A549 (cell line): ENCODE data around the gene HOXA11. TPM values are rescaled to one million over a fixed set of nuclear protein-coding genes. Genes with fewer than 3 reads are reported as not detected.
A peak's percentile ranks its signal among the peaks of the same experiment; 100 is the strongest.

Experiments used
- ATAC-seq, 2 experiments: fragments of 200-7000 bp in 1 of 2; fragments of >200 bp in 1 of 2; cut with Nextera tagmentation in 1 of 2; cut with Tn5 transposase in 1 of 2; 3 replicates each; pipeline versions ENCODE4 v1.8.0 to v1.9.1; 2018 to 2020; ENCODE audit warnings: mild to moderate bottlenecking in 1 of 2, moderate library complexity in 1 of 2
- CTCF ChIA-PET: fragments of 300-600 bp; sonication (Branson Sonifier 250); formaldehyde crosslinking; extraction: SDS; loops from one replicate; lab custom pipeline; 2021; ENCODE audit warnings: antibody characterized with exemption, inconsistent platforms; lab: Yijun Ruan, JAX
- POLR2A ChIA-PET: fragments of 350-600 bp; formaldehyde crosslinking; extraction: SDS; loops from one replicate; lab custom pipeline; 2021; ENCODE audit warnings: antibody characterized with exemption, inconsistent platforms; lab: Yijun Ruan, JAX
- DNase-seq, 2 experiments: peaks; one replicate each; pipeline versions ENCODE4 v3.0.0 to v3.0.0-alpha.2; 2011 to 2016; ENCODE audit warnings: low read depth in 1 of 2, low spot score in 1 of 2
- FAIRE-seq: peaks from 2 replicates; lab custom pipeline; 2011; peaks lifted over from hg19 to GRCh38; lab: Jason Lieb, UNC
- H3K27ac ChIP-seq, 2 experiments: fragments of >200 bp; sonication (Bioruptor Twin); formaldehyde crosslinking; 3 replicates each; pipeline ENCODE4 v1.5.1; 2016 to 2017
- H3K4me1 ChIP-seq: fragments of >200 bp; sonication (Bioruptor Twin); formaldehyde crosslinking; 3 replicates; pipeline ENCODE4 v1.6.1; 2016
- H3K4me2 ChIP-seq: fragments of >200 bp; sonication (Bioruptor Twin); formaldehyde crosslinking; 3 replicates; pipeline ENCODE4 v1.6.1; 2016
- H3K4me3 ChIP-seq: fragments of >200 bp; sonication (Bioruptor Twin); formaldehyde crosslinking; 3 replicates; pipeline ENCODE4 v1.5.1; 2016
- H3K9me3 ChIP-seq: fragments of >200 bp; sonication (Bioruptor Twin); formaldehyde crosslinking; 3 replicates; pipeline ENCODE4 v1.6.1; 2016
- BCL3 ChIP-seq: fragments of >200 bp; sonication (Bioruptor Twin); formaldehyde crosslinking; IDR thresholded peaks from 3 replicates; pipeline ENCODE4 v1.6.1; 2016
- CBX2 ChIP-seq: fragments of 200-600 bp; sonication (generic); IDR thresholded peaks from 2 replicates; pipeline ENCODE4 v1.6.1; 2016; ENCODE audit warnings: low read depth, mild to moderate bottlenecking, borderline replicate concordance
- CEBPB ChIP-seq, 2 experiments: fragments of >200 bp in 1 of 2; sonication (Bioruptor Twin) in 1 of 2; formaldehyde crosslinking in 1 of 2; IDR thresholded peaks; 2 replicates each; pipeline ENCODE4 v1.6.1; 2012 to 2016
- CTCF ChIP-seq: fragments of >200 bp; sonication (Bioruptor Twin); formaldehyde crosslinking; IDR thresholded peaks from 3 replicates; pipeline ENCODE4 v1.5.1; 2016
- EHMT2 ChIP-seq: fragments of 200-600 bp; sonication (generic); IDR thresholded peaks from 2 replicates; pipeline ENCODE4 v1.6.1; 2016; ENCODE audit warnings: antibody characterized with exemption, low read depth, mild to moderate bottlenecking, moderate library complexity
- FOSB ChIP-seq: fragments of 250-450 bp; sonication (Bioruptor Pico); IDR thresholded peaks from 2 replicates; pipeline ENCODE4 v1.5.0; 2020; ENCODE audit warnings: mild to moderate bottlenecking, moderate library complexity
- HDAC2 ChIP-seq: fragments of 200-600 bp; sonication (generic); IDR thresholded peaks from 2 replicates; pipeline ENCODE4 v1.6.1; 2016
- HEYL ChIP-seq: fragments of 250-450 bp; sonication (Bioruptor Pico); IDR thresholded peaks from 2 replicates; pipeline ENCODE4 v1.8.0; 2021; ENCODE audit warnings: mild to moderate bottlenecking, moderate library complexity
- HOXA7 ChIP-seq: fragments of 250-450 bp; sonication (Bioruptor Pico); IDR thresholded peaks from 2 replicates; pipeline ENCODE4 v1.5.0; 2020; ENCODE audit warnings: mild to moderate bottlenecking, moderate library complexity
- HOXB5 ChIP-seq: fragments of 250-450 bp; sonication (Bioruptor Pico); IDR thresholded peaks from 2 replicates; pipeline ENCODE4 v1.5.0; 2020; ENCODE audit warnings: mild to moderate bottlenecking, moderate library complexity
- JUN ChIP-seq, 2 experiments: fragments of >200 bp; sonication (Bioruptor Twin); formaldehyde crosslinking; IDR thresholded peaks; 2 replicates in 1 of 2; 3 replicates in 1 of 2; pipeline ENCODE4 v1.6.1; 2016 to 2017
- KDM1A ChIP-seq: fragments of 200-600 bp; sonication (generic); IDR thresholded peaks from 2 replicates; pipeline ENCODE4 v1.6.1; 2016; ENCODE audit warnings: low read depth, mild to moderate bottlenecking
- MAX ChIP-seq: IDR thresholded peaks from 2 replicates; pipeline ENCODE4 v1.6.1; 2012
- MYC ChIP-seq: IDR thresholded peaks from 2 replicates; pipeline ENCODE4 v1.6.1; 2012; ENCODE audit warnings: mild to moderate bottlenecking, inconsistent platforms, low read length, improper control_type of control experiment, borderline replicate concordance
- NFE2L2 ChIP-seq: fragments of 150-350 bp; conservative IDR thresholded peaks from 2 replicates; pipeline ENCODE4 v1.6.1; 2014; ENCODE audit warnings: low read length
- RAD21 ChIP-seq, 2 experiments: fragments of >200 bp in 1 of 2; sonication (Bioruptor Twin) in 1 of 2; formaldehyde crosslinking in 1 of 2; IDR thresholded peaks in 1 of 2; conservative IDR thresholded peaks in 1 of 2; 2 replicates in 1 of 2; 3 replicates in 1 of 2; pipeline ENCODE4 v1.6.1; 2012 to 2018; ENCODE audit warnings: inconsistent platforms in 1 of 2
- RCOR1 ChIP-seq: fragments of 150-350 bp; IDR thresholded peaks from 2 replicates; pipeline ENCODE4 v1.6.1; 2014; ENCODE audit warnings: antibody characterized with exemption, low read length, low read depth
- RNF2 ChIP-seq: fragments of 200-600 bp; sonication (generic); IDR thresholded peaks from 2 replicates; pipeline ENCODE4 v1.6.1; 2016; ENCODE audit warnings: low read depth, mild to moderate bottlenecking, antibody characterized with exemption, moderate library complexity, borderline replicate concordance
- SREBF2 ChIP-seq: fragments of 450-650 bp; IDR thresholded peaks from 2 replicates; pipeline ENCODE4 v1.6.1; 2014; ENCODE audit warnings: mild to moderate bottlenecking, moderate library complexity
- ZFP36 ChIP-seq: fragments of 450-650 bp; IDR thresholded peaks from 2 replicates; pipeline ENCODE4 v1.6.1; 2014; ENCODE audit warnings: borderline replicate concordance; ENCODE audit not compliant: partially characterized antibody
- ZNF302 ChIP-seq: fragments of 250-450 bp; sonication (Bioruptor Pico); IDR thresholded peaks from 2 replicates; pipeline ENCODE4 v1.9.0; 2021; ENCODE audit warnings: inconsistent platforms, mild to moderate bottlenecking, moderate library complexity
- ZSCAN20 ChIP-seq: fragments of 250-450 bp; sonication (Bioruptor Pico); IDR thresholded peaks from 2 replicates; pipeline ENCODE4 v1.8.0; 2022; ENCODE audit warnings: mild to moderate bottlenecking, moderate library complexity
- WGBS: methylation state at CpG from one replicate; pipeline ENCODE4 v1.1.6; 2017; ENCODE audit errors: missing lambda C conversion rate; 5-methylcytosine and 5-hydroxymethylcytosine counted together
- polyA plus RNA-seq, 4 experiments: library from polyadenylated mRNA; depleted of rRNA in 3 of 4; stranded (reverse); fragments of >200 nt; fragmentation: RNase III in 1 of 4; extraction: RNeasy Plus Mini Kit Qiagen cat#74134 plus additional on column Dnase treatment in 1 of 4; gene quantifications; 2 replicates in 3 of 4; 3 replicates in 1 of 4; pipeline ENCODE4 v1.2.3, GENCODE V29; 2011 to 2017

HOXA11 gene
- polyA plus RNA-seq, 2 of the 4 experiments (the other 2 are of a cell fraction), result 0.68 to 0.84 TPM

- Histone ChIP-seq H3K4me1 (peaks cover 4% of the 10 kb centered on the region; the same call in 1 of the 3 replicates), H3K9me3 (no peaks in the 10 kb centered on the region), H3K4me2 (peak overlapping the region; percentile 74), H3K4me3 (peak overlapping the region; percentile 54), H3K27ac (peak overlapping the region; percentile 88 to 90)
- TF ChIP-seq EHMT2 (no peak), BCL3 (no peak), HEYL (no peak), SREBF2 (no peak), JUN (IDR thresholded peaks at IDR 0.05) (peak in 1 of 2 experiments; percentile 39; a peak in 1 of 5 replicates)
- peak in 1 of 2 experiments; percentile 40 for DNase-seq
- ChIA-PET POLR2A (interaction anchor here (1.1 kb wide), 1 partner anchor 59 kb away, joined by 4 read pairs; no protein-coding TSS in a partner anchor), CTCF (interaction anchor here (1.3 to 6.1 kb wide), 4 partner anchors 9 to 22 kb away, joined by 3 to 47 read pairs (median 4); no protein-coding TSS in a partner anchor)
- 67% methylated on average over 32 of the region's 58 CpGs for WGBS
- no peak for FAIRE-seq
- ATAC-seq, result peak; percentile 36 to 45; a peak in 5 of 6 replicates
These were observed 12.1 kb downstream of the HOXA11 start for GRCh38 chr7:27172823-27173510.

GRCh38 chr7:27172315-27172774 is 12.7 kb downstream of the HOXA11 start:
- POLR2A ChIA-PET, result interaction anchor here (1.1 kb wide), 1 partner anchor 58 kb away, joined by 4 read pairs; no protein-coding TSS in a partner anchor

More at GRCh38 chr7:27172315-27172774, 12.7 kb downstream of the HOXA11 start:
- H3K4me2 ChIP-seq, result peak overlapping the region; percentile 74
- H3K9me3 ChIP-seq, result no peaks in the 10 kb centered on the region
- DNase-seq, result no peak
- 78% methylated on average over 10 of the region's 10 CpGs for WGBS
- no peak for TF ChIP-seq MYC
- TF ChIP-seq RAD21 (conservative IDR thresholded peaks at IDR 0.05 in 1 of 2, IDR thresholded peaks at IDR 0.05 in 1 of 2), result no peak
- TF ChIP-seq ZSCAN20 (CRISPR knock-in tag), result no peak
- no peak for TF ChIP-seq HOXB5 (CRISPR knock-in tag)
- TF ChIP-seq HDAC2, result no peak
- TF ChIP-seq ZNF302 (CRISPR knock-in tag), result no peak
- no peak for TF ChIP-seq SREBF2
- TF ChIP-seq HOXA7 (CRISPR knock-in tag), result no peak
- no peak for TF ChIP-seq RNF2
- TF ChIP-seq RCOR1, result no peak
- no peak for TF ChIP-seq KDM1A
- TF ChIP-seq MAX, result no peak
- TF ChIP-seq ZFP36, result no peak
- TF ChIP-seq JUN (IDR thresholded peaks at IDR 0.05), result no peak
- no peak for TF ChIP-seq NFE2L2
- TF ChIP-seq CBX2, result no peak
- no peak for TF ChIP-seq BCL3
- no peak for TF ChIP-seq CEBPB (IDR thresholded peaks at IDR 0.05)
- TF ChIP-seq FOSB (CRISPR knock-in tag), result no peak
- no peak for TF ChIP-seq CTCF
- H3K27ac ChIP-seq, result peak overlapping the region; percentile 88 to 90
- CTCF ChIA-PET, result interaction anchor here (1.3 to 6.1 kb wide), 3 partner anchors 9 to 23 kb away, joined by 4 to 47 read pairs (median 5); no protein-coding TSS in a partner anchor
- no peak for FAIRE-seq
- peak overlapping the region; percentile 54 for H3K4me3 ChIP-seq
- H3K4me1 ChIP-seq, result peaks cover 4% of the 10 kb centered on the region; the same call in 1 of the 3 replicates
- no peak for ATAC-seq
